GM10266 (cell line): ENCODE data around the gene DLGAP4.

Experiments used
- DNase-seq: peaks from one replicate; pipeline ENCODE4 v3.0.0; 2012; ENCODE audit errors: extremely low spot score
- TF ChIP-seq, protein P1 (sequence below): IDR thresholded peaks from 2 replicates; pipeline ENCODE4 v1.5.1; 2012; ENCODE audit warnings: mild to moderate bottlenecking, low read depth; ENCODE audit not compliant: control insufficient read depth, insufficient read depth; ENCODE audit errors: missing control alignments

The DLGAP4 gene

GRCh38 chr20:36390719-36391415, 84.7 kb downstream of the DLGAP4 start:
- no peak for DNase-seq

GRCh38 chr20:36391456-36391855, 85.3 kb downstream of the DLGAP4 start:
- TF ChIP-seq, protein P1, sequence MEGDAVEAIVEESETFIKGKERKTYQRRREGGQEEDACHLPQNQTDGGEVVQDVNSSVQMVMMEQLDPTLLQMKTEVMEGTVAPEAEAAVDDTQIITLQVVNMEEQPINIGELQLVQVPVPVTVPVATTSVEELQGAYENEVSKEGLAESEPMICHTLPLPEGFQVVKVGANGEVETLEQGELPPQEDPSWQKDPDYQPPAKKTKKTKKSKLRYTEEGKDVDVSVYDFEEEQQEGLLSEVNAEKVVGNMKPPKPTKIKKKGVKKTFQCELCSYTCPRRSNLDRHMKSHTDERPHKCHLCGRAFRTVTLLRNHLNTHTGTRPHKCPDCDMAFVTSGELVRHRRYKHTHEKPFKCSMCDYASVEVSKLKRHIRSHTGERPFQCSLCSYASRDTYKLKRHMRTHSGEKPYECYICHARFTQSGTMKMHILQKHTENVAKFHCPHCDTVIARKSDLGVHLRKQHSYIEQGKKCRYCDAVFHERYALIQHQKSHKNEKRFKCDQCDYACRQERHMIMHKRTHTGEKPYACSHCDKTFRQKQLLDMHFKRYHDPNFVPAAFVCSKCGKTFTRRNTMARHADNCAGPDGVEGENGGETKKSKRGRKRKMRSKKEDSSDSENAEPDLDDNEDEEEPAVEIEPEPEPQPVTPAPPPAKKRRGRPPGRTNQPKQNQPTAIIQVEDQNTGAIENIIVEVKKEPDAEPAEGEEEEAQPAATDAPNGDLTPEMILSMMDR: no peak
- no peak for DNase-seq

More at GRCh38 chr20:36390719-36391415, 84.7 kb downstream of the DLGAP4 start:
- TF ChIP-seq, protein P1: no peak

GRCh38 chr20:36391955-36392354, 85.8 kb downstream of the DLGAP4 start:
- DNase-seq: no peak
- TF ChIP-seq, protein P1: no peak

- TF ChIP-seq, protein P1: no peak
Observed at GRCh38 chr20:36392989-36393388, 86.8 kb downstream of the DLGAP4 start.

DNA sequence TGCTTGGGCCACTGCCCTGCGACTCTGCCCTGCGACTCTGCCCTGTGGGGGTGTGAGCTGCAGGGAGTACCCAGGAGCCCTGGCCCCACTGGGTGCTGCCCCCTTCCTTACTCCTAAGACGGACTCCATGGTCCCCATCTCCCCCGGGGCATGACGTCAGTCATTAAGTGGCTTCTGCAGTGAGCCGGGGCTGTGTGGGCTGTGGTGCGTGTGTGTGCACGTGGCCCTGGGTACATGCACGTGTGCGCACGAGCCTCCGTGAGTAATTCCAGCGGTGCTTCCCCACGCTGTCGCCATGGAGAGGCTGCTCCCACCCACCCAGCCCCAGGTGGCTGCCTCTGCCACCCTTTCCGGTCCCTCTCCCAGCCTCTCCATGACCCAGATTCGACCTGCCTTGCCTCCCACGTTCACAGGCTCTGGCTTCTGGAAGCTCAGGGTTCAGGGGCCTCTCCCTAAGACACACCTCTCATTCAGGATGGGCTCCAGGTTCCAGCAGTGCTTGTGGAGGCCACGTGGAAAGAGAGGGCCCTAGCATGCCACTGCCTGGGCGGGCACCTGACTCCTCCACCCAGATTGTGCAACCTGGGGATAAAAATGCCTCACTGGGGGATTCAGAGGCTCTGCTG, 88.3 kb downstream of the DLGAP4 start:
- TF ChIP-seq, protein P1: no peak
- DNase-seq: no peak

More at GRCh38 chr20:36392989-36393388, 86.8 kb downstream of the DLGAP4 start:
- DNase-seq: no peak

GRCh38 chr20:36396340-36396739, 90.2 kb downstream of the DLGAP4 start:
- TF ChIP-seq, protein P1: no peak
- DNase-seq: no peak
